Measurements from ENCODE around the gene FAM110D. TPM values are rescaled to one million over a fixed set of nuclear protein-coding genes. Genes with fewer than 3 reads are reported as not detected.

Gene FAM110D
- total RNA-seq, 1 donor from 2014 or later = 3.8 TPM

DNA sequence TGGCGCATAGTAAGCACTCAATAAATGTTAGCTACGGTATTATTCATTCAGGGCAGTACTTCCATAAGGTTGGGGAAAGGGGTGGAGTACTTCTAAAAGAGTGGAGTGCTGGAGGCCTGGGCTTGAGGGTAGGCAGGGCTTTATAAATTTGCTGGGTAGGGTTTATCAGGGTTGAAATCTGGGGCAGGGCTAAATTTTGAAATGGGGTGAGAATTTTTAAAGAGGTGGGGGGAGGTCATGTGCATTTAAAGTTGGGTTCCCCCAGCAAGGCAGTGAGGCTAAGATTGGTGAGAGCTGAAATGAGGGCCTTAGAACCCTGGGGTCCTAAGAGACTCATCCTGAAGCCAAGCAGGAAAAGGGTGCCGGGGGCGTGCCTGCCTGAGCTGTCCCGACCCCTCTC, 41.5 kb downstream of the FAM110D start:
- no peak for DNase-seq
- Histone ChIP-seq H3K4me1 (peaks cover 4% of the 10 kb centered on the region), H3K27ac (no peak overlapping the region), H3K9me3 (no peaks in the 10 kb centered on the region), H3K4me3 (no peak overlapping the region), H3K36me3 (no peaks in the 10 kb centered on the region), H3K27me3 (ENCODE audit: low read depth) (no peaks in the 10 kb centered on the region)
- intact Hi-C loops (cut with DNase I) = no loop called here
- ATAC-seq = no peak
- TF ChIP-seq, protein P1, sequence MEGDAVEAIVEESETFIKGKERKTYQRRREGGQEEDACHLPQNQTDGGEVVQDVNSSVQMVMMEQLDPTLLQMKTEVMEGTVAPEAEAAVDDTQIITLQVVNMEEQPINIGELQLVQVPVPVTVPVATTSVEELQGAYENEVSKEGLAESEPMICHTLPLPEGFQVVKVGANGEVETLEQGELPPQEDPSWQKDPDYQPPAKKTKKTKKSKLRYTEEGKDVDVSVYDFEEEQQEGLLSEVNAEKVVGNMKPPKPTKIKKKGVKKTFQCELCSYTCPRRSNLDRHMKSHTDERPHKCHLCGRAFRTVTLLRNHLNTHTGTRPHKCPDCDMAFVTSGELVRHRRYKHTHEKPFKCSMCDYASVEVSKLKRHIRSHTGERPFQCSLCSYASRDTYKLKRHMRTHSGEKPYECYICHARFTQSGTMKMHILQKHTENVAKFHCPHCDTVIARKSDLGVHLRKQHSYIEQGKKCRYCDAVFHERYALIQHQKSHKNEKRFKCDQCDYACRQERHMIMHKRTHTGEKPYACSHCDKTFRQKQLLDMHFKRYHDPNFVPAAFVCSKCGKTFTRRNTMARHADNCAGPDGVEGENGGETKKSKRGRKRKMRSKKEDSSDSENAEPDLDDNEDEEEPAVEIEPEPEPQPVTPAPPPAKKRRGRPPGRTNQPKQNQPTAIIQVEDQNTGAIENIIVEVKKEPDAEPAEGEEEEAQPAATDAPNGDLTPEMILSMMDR (IDR thresholded peaks at IDR 0.05) = no peak

DNA sequence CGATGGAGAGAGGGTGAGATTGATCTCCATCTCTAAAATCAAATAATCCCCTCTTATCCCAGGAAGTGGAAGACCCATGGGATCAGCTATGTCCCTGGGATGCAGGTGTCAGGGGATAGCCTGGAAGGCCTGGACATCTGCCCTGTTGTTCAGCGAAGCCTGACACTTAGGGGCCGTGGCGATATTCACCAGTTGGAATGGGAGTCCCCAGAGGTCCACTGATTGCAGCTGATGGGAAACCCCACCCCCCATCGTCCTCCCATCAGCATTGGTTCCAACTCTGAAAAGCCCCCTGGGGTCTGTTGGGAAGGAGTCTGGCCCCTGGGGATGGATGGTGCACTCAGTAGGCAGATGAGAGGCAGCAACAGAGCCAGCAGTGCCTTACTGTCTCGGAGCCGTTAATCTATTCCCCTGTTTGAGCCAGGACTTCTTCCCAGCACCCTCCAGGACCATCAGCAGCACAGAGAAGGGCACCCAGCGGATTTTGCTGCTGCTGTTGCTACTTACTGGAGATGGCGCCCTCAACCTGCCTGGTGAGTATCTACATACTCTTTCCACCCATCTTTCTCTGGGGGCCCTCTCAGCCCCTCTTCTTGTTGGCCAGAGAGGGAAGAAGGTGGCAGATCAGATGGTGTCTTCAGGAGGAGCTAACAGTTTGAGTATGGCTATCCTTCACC, 44.9 kb downstream of the FAM110D start:
- Histone ChIP-seq H3K4me1 (peaks cover 4% of the 10 kb centered on the region), H3K4me3 (no peak overlapping the region), H3K27ac (no peak overlapping the region), H3K36me3 (no peaks in the 10 kb centered on the region), H3K27me3 (ENCODE audit: low read depth) (no peaks in the 10 kb centered on the region), H3K9me3 (no peaks in the 10 kb centered on the region)
- intact Hi-C loops (cut with DNase I) = no loop called here
- ATAC-seq (no peak), DNase-seq (no peak)
- TF ChIP-seq, protein P1 (IDR thresholded peaks at IDR 0.05) = no peak

DNA sequence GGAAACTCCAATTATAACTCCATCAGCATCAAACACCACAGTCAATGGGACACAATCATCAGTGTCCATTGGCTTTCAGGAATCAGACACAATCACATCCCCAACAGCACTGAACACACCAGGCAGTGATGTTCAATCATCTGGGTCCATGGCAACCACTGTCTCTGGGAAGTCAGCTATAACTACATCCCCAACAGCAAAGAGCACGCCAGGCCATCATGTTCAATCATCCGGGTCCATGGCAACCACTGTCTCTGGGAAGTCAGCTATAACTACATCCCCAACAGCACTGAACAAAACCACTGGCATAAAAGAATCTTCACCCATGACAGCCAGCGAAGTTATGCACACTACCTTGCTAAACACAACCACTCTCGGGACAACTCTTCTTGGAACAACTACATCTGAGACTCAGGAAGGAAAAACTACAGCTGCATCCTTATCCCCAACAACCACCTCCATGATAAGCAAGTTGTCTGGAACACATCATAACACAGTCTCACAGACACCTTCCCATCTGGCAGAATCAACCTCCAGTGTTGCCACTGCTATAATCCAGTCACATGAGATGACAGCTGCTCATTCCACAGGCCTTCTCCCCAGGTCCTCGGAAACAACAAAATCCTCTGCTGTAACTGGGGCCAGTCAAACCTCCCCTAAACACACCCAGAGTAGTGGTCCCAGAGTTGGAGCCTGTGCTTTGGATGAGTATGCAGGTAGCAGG, 51.4 kb downstream of the FAM110D start:
- no peak for DNase-seq
- H3K36me3 ChIP-seq = no peaks in the 10 kb centered on the region
- ATAC-seq = no peak
- H3K4me1 ChIP-seq = no peaks in the 10 kb centered on the region
- no peaks in the 10 kb centered on the region for H3K27me3 ChIP-seq (ENCODE audit: low read depth)
- intact Hi-C loops (cut with DNase I) = no loop called here
- H3K4me3 ChIP-seq = no peak overlapping the region
- H3K9me3 ChIP-seq = no peaks in the 10 kb centered on the region
- no peak overlapping the region for H3K27ac ChIP-seq
- TF ChIP-seq, protein P1 (IDR thresholded peaks at IDR 0.05) = no peak

DNA sequence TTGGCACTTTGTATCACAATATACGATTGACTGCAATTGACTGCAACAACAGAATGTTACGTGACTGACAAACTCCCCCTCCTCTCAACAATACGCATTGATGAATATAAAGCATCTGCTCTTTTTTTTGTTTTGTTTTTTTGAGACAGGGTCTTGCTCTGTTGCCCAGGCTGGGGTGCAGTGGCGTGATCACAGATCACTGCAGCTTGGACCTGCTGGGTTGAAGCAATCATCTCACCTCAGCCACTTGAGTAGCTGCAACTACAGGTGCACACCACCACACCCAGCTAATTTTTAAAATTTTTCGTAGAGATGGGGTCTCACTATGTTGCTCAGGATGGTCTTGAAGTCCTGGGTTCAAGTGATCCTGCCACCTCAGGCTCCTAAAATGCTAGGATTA, 53.8 kb downstream of the FAM110D start:
- no peak for DNase-seq
- intact Hi-C loops (cut with DNase I) = no loop called here
- no peaks in the 10 kb centered on the region for H3K4me1 ChIP-seq

DNA sequence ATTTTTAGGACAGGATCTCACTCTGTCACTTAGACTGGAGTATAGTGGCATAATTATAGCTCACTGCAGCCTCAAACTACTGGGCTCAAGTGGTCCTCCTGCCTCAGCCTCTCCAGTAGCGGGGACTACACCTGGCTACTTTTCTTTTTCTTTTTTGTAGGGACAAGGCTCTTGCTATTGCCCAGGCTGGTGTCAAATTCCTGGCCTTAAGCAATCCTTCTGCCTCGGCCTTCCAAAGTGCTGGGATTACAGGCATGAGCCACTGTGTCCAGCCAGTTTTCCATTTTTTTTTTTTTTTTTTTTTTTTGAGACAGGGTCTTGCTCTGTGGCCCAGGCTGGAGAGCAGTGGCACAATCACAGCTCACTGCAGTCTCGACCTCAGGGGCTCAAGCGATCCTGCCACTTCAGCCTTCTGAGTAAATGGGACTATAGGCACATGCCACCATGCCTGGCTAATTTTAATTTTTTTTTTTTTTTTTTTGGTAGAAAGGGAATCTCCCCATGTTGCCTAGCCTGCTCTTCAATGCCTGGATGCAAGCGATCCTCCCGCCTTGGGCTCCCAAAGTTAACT, 54.5 kb downstream of the FAM110D start:
- H3K27me3 ChIP-seq (ENCODE audit: low read depth) = no peaks in the 10 kb centered on the region
- H3K9me3 ChIP-seq = no peaks in the 10 kb centered on the region
- no peak for DNase-seq
- TF ChIP-seq, protein P1 (IDR thresholded peaks at IDR 0.05) = no peak
- H3K36me3 ChIP-seq = no peaks in the 10 kb centered on the region
- ATAC-seq = no peak
- intact Hi-C loops (cut with DNase I) = no loop called here
- no peak overlapping the region for H3K27ac ChIP-seq
- no peaks in the 10 kb centered on the region for H3K4me1 ChIP-seq
- H3K4me3 ChIP-seq = no peak overlapping the region

More for the DNA sequence above, 53.8 kb downstream of the FAM110D start:
- TF ChIP-seq, protein P1 (IDR thresholded peaks at IDR 0.05) = no peak
- Histone ChIP-seq H3K36me3 (no peaks in the 10 kb centered on the region), H3K9me3 (no peaks in the 10 kb centered on the region), H3K27me3 (ENCODE audit: low read depth) (no peaks in the 10 kb centered on the region), H3K27ac (no peak overlapping the region), H3K4me3 (no peak overlapping the region)
- ATAC-seq = no peak

Other genes starting within 250 kb of the FAM110D start
- gene PAFAH2, start 161.0 kb upstream of the FAM110D start, total RNA-seq = 19.4 TPM
- 0.24 TPM for gene EXTL1, start 137.3 kb upstream of the FAM110D start, total RNA-seq
- not detected for gene SLC30A2, start 113.0 kb upstream of the FAM110D start, total RNA-seq
- gene TRIM63, start 91.4 kb upstream of the FAM110D start, total RNA-seq = 0.53 TPM
- gene PDIK1L, start 47.3 kb upstream of the FAM110D start, total RNA-seq = 11.8 TPM
- gene C1orf232, start 9.9 kb downstream of the FAM110D start, total RNA-seq = not detected
- 18.0 TPM for gene ZNF593, start 10.8 kb downstream of the FAM110D start, total RNA-seq
- not detected for gene ZNF593OS, start 12.8 kb downstream of the FAM110D start, total RNA-seq
- 25.0 TPM for gene CNKSR1, start 18.4 kb downstream of the FAM110D start, total RNA-seq
- not detected for gene CATSPER4, start 31.5 kb downstream of the FAM110D start, total RNA-seq
- gene CEP85, start 75.1 kb downstream of the FAM110D start, total RNA-seq = 10.2 TPM
- gene SH3BGRL3, start 121.0 kb downstream of the FAM110D start, total RNA-seq = 204 TPM
- 65.1 TPM for gene UBXN11, start 147.6 kb downstream of the FAM110D start, total RNA-seq
- gene CD52, start 158.9 kb downstream of the FAM110D start, total RNA-seq = 541 TPM
- 2.1 TPM for gene CRYBG2, start 195.1 kb downstream of the FAM110D start, total RNA-seq
- 1.2 TPM for gene ZNF683, start 213.7 kb downstream of the FAM110D start, total RNA-seq